GM18951 (cell line): Measurements from ENCODE around the gene MYO15A.

ENCODE experiments used
- POLR2A ChIP-seq: IDR thresholded peaks from 4 replicates; pipeline ENCODE4 v1.6.1; 2011; ENCODE audit warnings: mild to moderate bottlenecking; ENCODE audit not compliant: insufficient read length, insufficient read depth; ENCODE audit errors: extremely low read depth
- in situ Hi-C: fragments of 300-500 bp; cut with MboI; formaldehyde crosslinking; loops from one replicate; pipeline ENCODE4 v1.12.0; 2022; ENCODE audit warnings: low sequenced_read_pairs, mixed read lengths, inconsistent platforms; ENCODE audit not compliant: unreplicated experiment

Gene MYO15A

GRCh38 chr17:18110636-18111145 is 2.1 kb downstream of the MYO15A start:
- in situ Hi-C loops, result no loop called here
- no peak for TF ChIP-seq POLR2A

DNA sequence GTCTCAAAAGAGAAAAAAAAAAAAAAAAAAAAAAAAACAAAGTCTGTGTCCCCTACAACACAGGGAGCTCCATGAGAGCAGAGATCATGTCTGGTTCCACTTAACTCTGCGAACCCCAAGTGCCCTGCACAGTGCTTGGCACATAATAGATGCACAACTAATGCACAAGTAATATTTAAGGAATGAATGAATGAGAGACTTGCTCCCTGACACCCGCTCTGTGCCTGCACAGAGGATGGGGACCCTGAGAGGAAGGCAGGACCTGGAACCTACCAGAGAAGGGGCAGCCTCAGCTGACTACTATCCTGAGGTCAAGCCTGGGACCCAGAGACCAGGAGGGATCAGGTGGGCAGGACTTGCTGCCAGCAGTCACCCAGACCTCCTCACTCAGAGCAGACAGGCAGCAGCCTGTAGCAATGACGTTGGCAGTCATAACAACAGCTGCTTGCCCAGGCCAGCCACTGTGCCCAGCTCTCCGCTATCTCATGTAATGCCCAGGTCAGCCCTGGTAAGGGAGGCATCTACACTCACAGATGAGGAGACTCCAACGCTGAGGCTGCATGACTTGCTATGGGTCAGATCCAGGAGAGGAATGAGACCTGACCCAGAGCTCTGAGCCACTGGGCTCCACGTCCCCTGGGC is 2.9 kb downstream of the MYO15A start:
- in situ Hi-C loops, result no loop called here
- no peak for TF ChIP-seq POLR2A

DNA sequence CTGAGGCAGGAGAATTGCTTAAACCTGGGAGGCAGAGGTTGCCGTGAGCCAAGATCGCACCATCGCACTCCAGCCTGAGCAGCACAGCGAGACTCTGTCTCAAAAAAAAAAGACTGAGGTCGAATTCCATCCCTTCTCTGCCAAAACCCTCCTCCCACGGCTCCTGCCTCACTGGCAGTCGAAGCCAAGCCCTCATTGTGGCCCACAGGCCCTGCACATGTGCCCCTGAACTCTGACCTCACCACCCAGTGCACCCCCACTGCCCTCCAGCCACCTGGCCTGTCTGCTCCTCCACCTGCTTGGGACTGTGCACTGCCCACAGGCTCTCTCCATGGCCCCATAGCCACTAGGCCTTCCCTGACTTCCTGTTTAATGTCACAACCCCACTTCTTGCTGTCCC is 7.0 kb downstream of the MYO15A start:
- TF ChIP-seq POLR2A, result no peak

GRCh38 chr17:18116078-18116477 is 7.5 kb downstream of the MYO15A start:
- no peak for TF ChIP-seq POLR2A
- in situ Hi-C loops, result no loop called here

More for the DNA sequence above, 7.0 kb downstream of the MYO15A start:
- in situ Hi-C loops, result no loop called here

- in situ Hi-C loops, result no loop called here
- no peak for TF ChIP-seq POLR2A
Measured at GRCh38 chr17:18117533-18117932, 9.0 kb downstream of the MYO15A start.

GRCh38 chr17:18117982-18118975 is 9.7 kb downstream of the MYO15A start:
- in situ Hi-C loops, result no loop called here
- no peak for TF ChIP-seq POLR2A

DNA sequence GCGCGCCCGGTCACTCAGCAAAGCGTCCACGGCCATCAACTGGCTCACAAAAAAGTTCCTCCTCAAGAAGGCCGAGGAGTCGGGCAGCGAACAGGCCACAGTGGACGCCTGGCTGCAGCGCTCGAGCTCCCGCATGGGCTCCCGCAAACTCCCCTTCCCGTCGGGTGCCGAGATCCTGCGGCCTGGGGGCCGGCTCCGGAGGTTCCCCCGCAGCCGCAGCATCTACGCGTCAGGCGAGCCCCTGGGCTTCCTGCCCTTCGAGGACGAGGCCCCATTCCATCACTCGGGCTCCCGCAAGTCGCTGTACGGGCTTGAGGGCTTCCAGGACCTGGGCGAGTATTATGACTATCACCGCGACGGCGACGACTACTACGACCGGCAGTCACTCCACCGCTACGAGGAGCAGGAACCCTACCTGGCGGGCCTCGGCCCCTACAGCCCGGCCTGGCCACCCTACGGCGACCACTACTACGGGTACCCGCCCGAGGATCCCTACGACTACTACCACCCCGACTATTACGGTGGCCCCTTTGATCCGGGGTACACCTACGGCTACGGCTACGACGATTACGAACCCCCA is 10.7 kb downstream of the MYO15A start:
- in situ Hi-C loops, result no loop called here
- TF ChIP-seq POLR2A, result no peak

- no peak for TF ChIP-seq POLR2A
- in situ Hi-C loops, result no loop called here
Measured at GRCh38 chr17:18119938-18120337, 11.4 kb downstream of the MYO15A start.

- in situ Hi-C loops, result no loop called here
- TF ChIP-seq POLR2A, result no peak
Measured at GRCh38 chr17:18120461-18121017, 12.0 kb downstream of the MYO15A start.

DNA sequence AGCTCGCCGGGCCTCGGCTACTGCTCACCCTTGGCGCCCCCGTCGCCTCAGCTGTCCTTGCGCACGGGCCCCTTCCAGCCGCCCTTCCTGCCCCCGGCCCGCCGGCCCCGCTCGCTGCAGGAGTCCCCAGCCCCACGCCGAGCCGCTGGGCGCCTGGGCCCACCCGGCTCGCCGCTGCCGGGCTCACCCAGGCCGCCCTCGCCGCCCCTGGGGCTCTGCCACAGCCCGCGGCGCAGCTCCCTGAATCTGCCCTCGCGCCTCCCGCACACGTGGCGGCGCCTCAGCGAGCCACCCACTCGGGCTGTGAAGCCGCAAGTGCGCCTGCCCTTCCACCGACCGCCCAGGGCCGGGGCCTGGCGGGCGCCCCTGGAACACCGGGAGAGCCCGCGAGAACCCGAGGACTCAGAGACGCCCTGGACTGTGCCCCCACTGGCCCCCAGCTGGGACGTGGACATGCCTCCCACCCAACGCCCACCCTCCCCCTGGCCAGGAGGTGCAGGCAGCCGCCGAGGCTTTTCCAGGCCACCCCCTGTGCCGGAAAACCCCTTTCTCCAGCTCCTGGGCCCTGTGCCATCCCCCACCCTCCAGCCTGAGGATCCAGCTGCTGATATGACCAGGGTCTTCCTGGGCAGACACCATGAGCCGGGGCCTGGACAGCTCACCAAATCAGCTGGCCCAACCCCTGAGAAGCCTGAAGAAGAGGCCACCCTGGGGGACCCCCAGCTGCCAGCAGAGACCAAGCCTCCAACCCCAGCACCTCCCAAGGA is 12.8 kb downstream of the MYO15A start:
- no peak for TF ChIP-seq POLR2A
- in situ Hi-C loops, result no loop called here

- in situ Hi-C loops, result no loop called here
Measured at GRCh38 chr17:18122990-18123753, 14.6 kb downstream of the MYO15A start.

More at GRCh38 chr17:18122990-18123753, 14.6 kb downstream of the MYO15A start:
- no peak for TF ChIP-seq POLR2A
